Mesothelial cell of epicardium (in vitro differentiated cells): ENCODE measurements around the gene AQP1. TPM values are rescaled to one million over a fixed set of nuclear protein-coding genes. Genes with fewer than 3 reads are reported as not detected.

Experiments
- DNase-seq, 2 experiments: peaks; one replicate each; pipeline ENCODE4 v3.0.0; 2021; ENCODE audit warnings: low spot score in 2 of 2; ENCODE audit not compliant: unreplicated experiment in 2 of 2
- H3K27ac Mint-ChIP-seq: 2 replicates; pipeline ENCODE4 v1.8.0; 2021; ENCODE audit warnings: mixed read lengths
- H3K27me3 Mint-ChIP-seq: 2 replicates; pipeline ENCODE4 v1.8.0; 2021; ENCODE audit warnings: low read depth, mixed read lengths
- H3K36me3 Mint-ChIP-seq: 2 replicates; pipeline ENCODE4 v1.8.0; 2021; ENCODE audit warnings: mixed read lengths
- H3K4me1 Mint-ChIP-seq: 2 replicates; pipeline ENCODE4 v1.8.0; 2021; ENCODE audit warnings: mixed read lengths
- H3K4me3 Mint-ChIP-seq: 2 replicates; pipeline ENCODE4 v1.8.0; 2021; ENCODE audit warnings: mild to moderate bottlenecking, moderate library complexity, mixed read lengths
- H3K9me3 Mint-ChIP-seq: 2 replicates; pipeline ENCODE4 v1.8.0; 2021; ENCODE audit warnings: mixed read lengths
- total RNA-seq: library from RNA; stranded (reverse); gene quantifications from 3 replicates; pipeline ENCODE4 v1.2.1, GENCODE V29; 2021
- TF ChIP-seq, protein P1 (sequence below): fragments of 200-600 bp; sonication (generic); IDR thresholded peaks from one replicate; pipeline ENCODE4 v1.5.0; 2021; ENCODE audit warnings: antibody characterized with exemption; ENCODE audit not compliant: unreplicated experiment

AQP1 gene
- total RNA-seq, 1 donor from 2014 or later: 10.9 TPM

DNA sequence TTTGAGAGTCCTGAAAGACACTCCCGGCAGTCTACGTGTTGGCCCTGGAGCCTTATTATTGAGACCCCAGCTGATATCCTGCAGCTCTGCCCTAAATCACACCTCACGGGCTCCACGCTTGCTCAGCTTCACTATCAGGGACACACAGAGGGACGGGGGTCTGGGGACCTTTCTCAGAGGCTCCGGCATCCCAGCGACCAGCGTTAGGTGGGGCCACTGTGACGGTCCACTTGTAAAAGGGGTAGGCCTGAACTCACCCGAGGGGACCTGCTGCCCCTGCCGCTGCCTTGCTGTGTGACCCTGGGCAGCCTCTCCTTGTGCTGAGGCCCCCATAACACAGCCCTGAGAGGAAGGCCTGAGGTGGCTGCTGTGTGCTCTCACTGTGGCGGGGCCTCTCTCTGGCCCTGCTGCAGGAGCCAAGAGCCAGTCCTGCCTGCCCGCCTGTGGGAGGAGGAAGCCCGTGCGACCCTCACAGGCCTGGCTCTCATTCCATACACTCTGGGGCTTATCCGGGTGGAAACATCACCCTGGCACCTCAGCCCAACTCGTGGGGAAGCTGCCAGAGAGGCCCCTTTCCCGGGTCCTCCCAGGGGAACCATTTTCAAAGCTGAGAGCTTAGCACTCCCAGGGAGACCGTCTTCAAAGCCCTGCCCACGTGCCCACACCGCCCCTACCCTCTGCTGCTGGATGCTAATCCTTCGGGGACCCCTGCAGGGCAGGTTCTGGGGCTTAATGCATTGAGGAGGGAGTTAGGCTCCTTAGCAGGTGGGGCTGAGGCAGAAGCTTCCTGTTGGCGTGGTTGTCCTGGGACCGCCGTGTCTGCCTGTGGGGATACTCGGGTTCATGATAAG is 21.7 kb downstream of the AQP1 start:
- no peaks in the 10 kb centered on the region for H3K36me3 Mint-ChIP-seq
- no peak overlapping the region for H3K4me3 Mint-ChIP-seq
- H3K9me3 Mint-ChIP-seq: no peaks in the 10 kb centered on the region
- H3K4me1 Mint-ChIP-seq: peaks cover 23% of the 10 kb centered on the region
- no peak overlapping the region for H3K27ac Mint-ChIP-seq
- no peaks in the 10 kb centered on the region for H3K27me3 Mint-ChIP-seq
- TF ChIP-seq, protein P1, sequence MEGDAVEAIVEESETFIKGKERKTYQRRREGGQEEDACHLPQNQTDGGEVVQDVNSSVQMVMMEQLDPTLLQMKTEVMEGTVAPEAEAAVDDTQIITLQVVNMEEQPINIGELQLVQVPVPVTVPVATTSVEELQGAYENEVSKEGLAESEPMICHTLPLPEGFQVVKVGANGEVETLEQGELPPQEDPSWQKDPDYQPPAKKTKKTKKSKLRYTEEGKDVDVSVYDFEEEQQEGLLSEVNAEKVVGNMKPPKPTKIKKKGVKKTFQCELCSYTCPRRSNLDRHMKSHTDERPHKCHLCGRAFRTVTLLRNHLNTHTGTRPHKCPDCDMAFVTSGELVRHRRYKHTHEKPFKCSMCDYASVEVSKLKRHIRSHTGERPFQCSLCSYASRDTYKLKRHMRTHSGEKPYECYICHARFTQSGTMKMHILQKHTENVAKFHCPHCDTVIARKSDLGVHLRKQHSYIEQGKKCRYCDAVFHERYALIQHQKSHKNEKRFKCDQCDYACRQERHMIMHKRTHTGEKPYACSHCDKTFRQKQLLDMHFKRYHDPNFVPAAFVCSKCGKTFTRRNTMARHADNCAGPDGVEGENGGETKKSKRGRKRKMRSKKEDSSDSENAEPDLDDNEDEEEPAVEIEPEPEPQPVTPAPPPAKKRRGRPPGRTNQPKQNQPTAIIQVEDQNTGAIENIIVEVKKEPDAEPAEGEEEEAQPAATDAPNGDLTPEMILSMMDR: no peak
- DNase-seq: peak in 1 of 2 experiments; percentile 37

DNA sequence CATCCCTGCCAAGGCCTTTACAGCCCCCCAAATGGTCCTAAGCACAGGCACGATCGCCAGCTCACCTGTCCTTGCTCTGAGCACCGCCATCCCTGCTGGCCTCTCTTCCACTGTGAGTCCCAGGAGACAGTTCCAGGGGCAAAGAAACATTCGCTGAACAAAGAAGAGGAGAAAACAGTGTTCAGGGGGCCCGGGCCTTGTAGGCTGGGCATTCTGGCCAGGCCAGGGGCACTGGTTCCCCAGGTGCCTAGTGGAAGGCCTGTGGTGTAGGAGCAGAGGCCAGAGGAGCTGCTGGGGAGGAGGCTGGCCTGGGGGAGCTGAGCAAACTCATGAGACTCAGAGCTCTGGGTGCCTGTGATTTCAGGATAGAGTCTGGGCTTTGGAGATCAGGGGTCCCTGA is 22.6 kb downstream of the AQP1 start:
- no peaks in the 10 kb centered on the region for H3K27me3 Mint-ChIP-seq
- H3K4me1 Mint-ChIP-seq: peaks cover 23% of the 10 kb centered on the region
- no peak overlapping the region for H3K4me3 Mint-ChIP-seq
- H3K36me3 Mint-ChIP-seq: no peaks in the 10 kb centered on the region
- H3K27ac Mint-ChIP-seq: no peak overlapping the region
- peak in 1 of 2 experiments; percentile 34 for DNase-seq
- no peaks in the 10 kb centered on the region for H3K9me3 Mint-ChIP-seq
- TF ChIP-seq, protein P1: no peak

DNA sequence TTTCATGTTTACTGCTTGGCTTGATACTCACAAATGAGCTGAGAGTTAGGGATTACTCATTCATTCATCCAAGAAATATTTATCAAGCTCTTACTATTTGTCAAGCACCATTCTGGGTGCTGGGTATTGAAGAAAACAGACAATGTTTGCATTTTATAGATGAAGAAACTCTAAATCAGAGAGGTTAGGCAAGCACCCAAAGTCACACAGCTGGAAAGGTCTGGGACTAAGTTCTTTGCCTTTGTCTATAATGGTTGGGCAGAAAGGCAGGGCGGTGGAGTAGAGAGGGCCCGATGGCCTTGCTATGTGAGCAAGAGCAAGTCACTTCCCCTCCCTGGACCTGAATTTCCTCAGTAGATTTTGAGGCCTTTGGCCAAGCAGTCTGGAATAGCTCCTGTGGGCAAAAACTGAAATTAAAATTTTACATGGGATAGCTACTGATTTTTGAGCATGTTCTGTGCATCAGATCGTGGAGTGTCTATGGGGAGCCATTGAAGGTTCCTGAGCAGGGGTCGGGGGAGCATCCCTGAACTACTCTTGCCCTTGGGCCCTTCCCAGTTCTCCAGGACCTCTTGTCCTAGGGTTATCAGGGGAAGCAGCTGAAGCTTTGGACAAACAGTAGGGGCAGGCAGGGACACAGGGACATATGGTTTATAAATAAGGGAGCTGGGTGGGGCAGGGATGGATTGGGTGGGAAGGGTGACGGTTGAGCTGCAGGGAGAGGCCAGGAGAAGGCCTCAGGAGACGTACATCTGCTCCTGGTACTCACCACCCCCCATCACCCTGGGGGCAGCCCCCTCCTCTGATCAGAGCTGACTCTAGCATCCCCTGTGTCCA is 23.3 kb downstream of the AQP1 start:
- no peak overlapping the region for H3K4me3 Mint-ChIP-seq
- no peaks in the 10 kb centered on the region for H3K36me3 Mint-ChIP-seq
- peaks cover 22% of the 10 kb centered on the region for H3K4me1 Mint-ChIP-seq
- TF ChIP-seq, protein P1: no peak
- H3K27ac Mint-ChIP-seq: no peak overlapping the region
- H3K9me3 Mint-ChIP-seq: no peaks in the 10 kb centered on the region
- peaks cover 2% of the 10 kb centered on the region for H3K27me3 Mint-ChIP-seq
- DNase-seq: no peak

DNA sequence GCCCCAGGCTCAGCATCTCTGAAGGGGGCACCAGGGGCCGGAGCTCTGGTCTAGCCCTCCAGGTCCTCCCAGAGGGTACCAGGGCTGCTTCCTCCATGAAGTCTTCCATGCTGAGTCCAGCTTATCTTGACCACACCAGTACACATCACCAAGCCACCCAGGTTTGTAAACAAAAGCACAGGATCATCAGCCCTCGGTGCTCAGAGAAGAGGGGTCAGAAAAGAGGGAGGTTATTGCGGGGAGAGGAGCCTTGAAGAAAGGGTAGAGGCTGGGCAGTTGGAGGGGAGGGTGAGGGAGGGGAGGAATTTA is 23.9 kb downstream of the AQP1 start:
- DNase-seq: no peak
- no peaks in the 10 kb centered on the region for H3K36me3 Mint-ChIP-seq
- no peak overlapping the region for H3K4me3 Mint-ChIP-seq
- H3K4me1 Mint-ChIP-seq: peaks cover 16% of the 10 kb centered on the region
- H3K27ac Mint-ChIP-seq: no peak overlapping the region
- H3K27me3 Mint-ChIP-seq: peaks cover 7% of the 10 kb centered on the region
- TF ChIP-seq, protein P1: no peak
- H3K9me3 Mint-ChIP-seq: no peaks in the 10 kb centered on the region

DNA sequence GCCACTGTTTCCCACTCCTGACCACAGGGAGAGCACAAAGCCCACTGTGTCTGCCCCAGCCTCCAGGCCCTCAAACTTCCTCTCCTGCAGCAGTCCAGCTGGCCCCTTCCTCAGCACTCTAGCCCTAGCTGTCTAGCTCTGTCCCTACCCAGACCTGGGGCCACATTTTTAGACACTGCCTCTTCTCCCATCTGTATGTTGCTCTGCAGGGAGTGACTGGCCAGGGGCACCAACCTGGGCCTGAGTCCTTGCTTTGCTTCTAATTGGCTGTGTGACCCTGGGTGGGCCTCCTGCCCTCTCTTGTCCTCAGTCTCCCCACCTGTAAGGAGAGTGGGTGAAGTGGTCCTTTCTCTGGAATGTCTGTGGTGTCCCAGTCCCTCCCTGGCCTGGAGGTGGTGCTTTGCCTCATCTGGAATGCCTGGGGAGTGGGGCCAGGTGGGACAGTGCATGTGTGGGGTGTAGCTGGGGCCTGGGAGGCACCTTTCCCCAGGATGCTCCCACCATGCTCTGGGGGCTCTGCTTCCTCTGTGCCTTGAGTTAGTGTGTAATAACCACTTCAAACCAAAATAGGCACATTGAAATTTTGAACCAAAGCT is 25.1 kb downstream of the AQP1 start:
- TF ChIP-seq, protein P1: no peak
- no peak overlapping the region for H3K4me3 Mint-ChIP-seq
- no peak overlapping the region for H3K27ac Mint-ChIP-seq
- peaks cover 6% of the 10 kb centered on the region for H3K4me1 Mint-ChIP-seq
- DNase-seq: no peak
- peaks cover 19% of the 10 kb centered on the region for H3K27me3 Mint-ChIP-seq
- no peaks in the 10 kb centered on the region for H3K36me3 Mint-ChIP-seq
- no peaks in the 10 kb centered on the region for H3K9me3 Mint-ChIP-seq
